ENCODE measurements around the gene BAMBI.

Gene BAMBI

GRCh38 chr10:28669227-28670173 is 7.8 kb upstream of the BAMBI start:
- DNase-seq (ENCODE audit: low spot score), result no peak
- H3K27ac ChIP-seq, result no peak overlapping the region
- CTCF ChIA-PET, result interaction anchor here (0.6 kb wide), 1 partner anchor 24 kb away, joined by 3 read pairs; no protein-coding TSS in a partner anchor
- POLR2A ChIA-PET (ENCODE audit: low non-redundant PET), result no interaction called here
- TF ChIP-seq, protein P1, sequence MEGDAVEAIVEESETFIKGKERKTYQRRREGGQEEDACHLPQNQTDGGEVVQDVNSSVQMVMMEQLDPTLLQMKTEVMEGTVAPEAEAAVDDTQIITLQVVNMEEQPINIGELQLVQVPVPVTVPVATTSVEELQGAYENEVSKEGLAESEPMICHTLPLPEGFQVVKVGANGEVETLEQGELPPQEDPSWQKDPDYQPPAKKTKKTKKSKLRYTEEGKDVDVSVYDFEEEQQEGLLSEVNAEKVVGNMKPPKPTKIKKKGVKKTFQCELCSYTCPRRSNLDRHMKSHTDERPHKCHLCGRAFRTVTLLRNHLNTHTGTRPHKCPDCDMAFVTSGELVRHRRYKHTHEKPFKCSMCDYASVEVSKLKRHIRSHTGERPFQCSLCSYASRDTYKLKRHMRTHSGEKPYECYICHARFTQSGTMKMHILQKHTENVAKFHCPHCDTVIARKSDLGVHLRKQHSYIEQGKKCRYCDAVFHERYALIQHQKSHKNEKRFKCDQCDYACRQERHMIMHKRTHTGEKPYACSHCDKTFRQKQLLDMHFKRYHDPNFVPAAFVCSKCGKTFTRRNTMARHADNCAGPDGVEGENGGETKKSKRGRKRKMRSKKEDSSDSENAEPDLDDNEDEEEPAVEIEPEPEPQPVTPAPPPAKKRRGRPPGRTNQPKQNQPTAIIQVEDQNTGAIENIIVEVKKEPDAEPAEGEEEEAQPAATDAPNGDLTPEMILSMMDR (conservative IDR thresholded peaks at IDR 0.05; ENCODE audit: low read depth), result no peak

DNA sequence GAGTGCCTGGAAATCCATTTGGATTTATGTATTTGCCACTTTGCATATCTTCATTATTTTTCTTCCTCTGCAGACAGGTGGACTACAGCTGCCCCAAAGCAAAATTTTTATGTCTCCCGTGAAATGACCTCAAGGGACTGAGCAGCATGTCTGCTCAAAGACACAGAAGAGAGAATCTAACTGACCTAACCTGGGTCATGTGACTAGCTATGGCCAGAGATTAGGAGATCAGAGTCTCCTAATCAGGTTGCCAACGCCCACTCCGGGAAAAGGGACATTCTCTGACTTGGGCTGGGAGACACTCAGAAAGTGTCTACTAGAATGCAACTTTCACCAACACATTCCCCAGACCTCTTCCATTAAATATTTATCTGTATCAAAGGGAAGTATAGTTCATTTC is 2.5 kb upstream of the BAMBI start:
- CTCF ChIA-PET, result no interaction called here
- no peak overlapping the region for H3K27ac ChIP-seq
- no peak for DNase-seq (ENCODE audit: low spot score)
- TF ChIP-seq, protein P1 (conservative IDR thresholded peaks at IDR 0.05; ENCODE audit: low read depth), result no peak
- POLR2A ChIA-PET (ENCODE audit: low non-redundant PET), result no interaction called here

DNA sequence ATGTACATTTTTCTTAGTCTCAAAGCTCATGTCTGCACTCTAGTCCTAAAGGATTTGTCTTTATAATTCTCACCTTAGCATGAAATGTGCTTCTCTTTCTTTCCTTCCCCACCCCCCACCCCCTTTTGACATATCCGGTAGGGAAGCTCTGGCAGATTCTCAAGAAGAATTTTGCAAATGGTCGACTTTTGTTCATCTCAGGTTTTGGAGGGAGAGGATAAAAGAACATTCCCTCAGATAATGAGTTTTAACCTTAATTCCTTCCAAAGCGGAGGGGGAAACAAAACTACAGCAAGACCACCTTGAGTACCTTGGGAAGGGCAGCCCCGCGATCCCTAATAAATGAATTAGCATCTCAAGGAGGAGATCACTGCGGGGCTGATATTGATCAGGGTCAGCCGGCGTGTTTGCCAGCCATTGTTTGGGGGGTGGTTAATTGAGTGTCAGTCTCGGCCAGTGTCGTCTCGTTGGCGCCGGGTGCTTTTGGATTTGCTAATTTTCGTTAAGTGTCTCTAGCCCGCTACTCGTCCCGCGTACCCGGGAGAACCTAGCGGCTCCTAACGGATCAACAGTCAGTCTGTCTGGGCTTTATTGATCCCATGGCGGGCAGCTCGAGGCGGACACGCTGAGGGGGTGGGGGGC is 874 bp upstream of the BAMBI start:
- ChIA-PET POLR2A (ENCODE audit: low non-redundant PET) (no interaction called here), CTCF (interaction anchor here (0.6 to 1.9 kb wide), 4 partner anchors 13 to 1134 kb away, joined by 3 to 9 read pairs (median 3); no protein-coding TSS in a partner anchor)
- no peak overlapping the region for H3K27ac ChIP-seq
- TF ChIP-seq, protein P1 (conservative IDR thresholded peaks at IDR 0.05; ENCODE audit: low read depth), result no peak
- no peak for DNase-seq (ENCODE audit: low spot score)

GRCh38 chr10:28677888-28678686 is 766 bp downstream of the BAMBI start:
- DNase-seq (ENCODE audit: low spot score), result no peak
- TF ChIP-seq, protein P1 (conservative IDR thresholded peaks at IDR 0.05; ENCODE audit: low read depth), result no peak
- H3K27ac ChIP-seq, result no peak overlapping the region
- ChIA-PET CTCF (interaction anchor here (0.5 to 1.9 kb wide), 6 partner anchors 14 to 626 kb away, joined by 3 to 9 read pairs (median 5); no protein-coding TSS in a partner anchor), POLR2A (ENCODE audit: low non-redundant PET) (interaction anchor here (0.6 kb wide), 1 partner anchor 47 kb away, joined by 3 read pairs; no protein-coding TSS in a partner anchor)

- DNase-seq (ENCODE audit: low spot score), result no peak
- CTCF ChIA-PET, result interaction anchor here (0.5 to 1.4 kb wide), 2 partner anchors 15 to 571 kb away, joined by 3 read pairs; no protein-coding TSS in a partner anchor
- H3K27ac ChIP-seq, result no peak overlapping the region
- TF ChIP-seq, protein P1 (conservative IDR thresholded peaks at IDR 0.05; ENCODE audit: low read depth), result no peak
- POLR2A ChIA-PET (ENCODE audit: low non-redundant PET), result no interaction called here
Measured at GRCh38 chr10:28678687-28679457, 1.6 kb downstream of the BAMBI start.
